Measurements from ENCODE around the gene BANK1.

The BANK1 gene, protein sequence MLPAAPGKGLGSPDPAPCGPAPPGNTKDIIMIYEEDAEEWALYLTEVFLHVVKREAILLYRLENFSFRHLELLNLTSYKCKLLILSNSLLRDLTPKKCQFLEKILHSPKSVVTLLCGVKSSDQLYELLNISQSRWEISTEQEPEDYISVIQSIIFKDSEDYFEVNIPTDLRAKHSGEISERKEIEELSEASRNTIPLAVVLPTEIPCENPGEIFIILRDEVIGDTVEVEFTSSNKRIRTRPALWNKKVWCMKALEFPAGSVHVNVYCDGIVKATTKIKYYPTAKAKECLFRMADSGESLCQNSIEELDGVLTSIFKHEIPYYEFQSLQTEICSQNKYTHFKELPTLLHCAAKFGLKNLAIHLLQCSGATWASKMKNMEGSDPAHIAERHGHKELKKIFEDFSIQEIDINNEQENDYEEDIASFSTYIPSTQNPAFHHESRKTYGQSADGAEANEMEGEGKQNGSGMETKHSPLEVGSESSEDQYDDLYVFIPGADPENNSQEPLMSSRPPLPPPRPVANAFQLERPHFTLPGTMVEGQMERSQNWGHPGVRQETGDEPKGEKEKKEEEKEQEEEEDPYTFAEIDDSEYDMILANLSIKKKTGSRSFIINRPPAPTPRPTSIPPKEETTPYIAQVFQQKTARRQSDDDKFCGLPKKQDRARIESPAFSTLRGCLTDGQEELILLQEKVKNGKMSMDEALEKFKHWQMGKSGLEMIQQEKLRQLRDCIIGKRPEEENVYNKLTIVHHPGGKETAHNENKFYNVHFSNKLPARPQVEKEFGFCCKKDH

DNA sequence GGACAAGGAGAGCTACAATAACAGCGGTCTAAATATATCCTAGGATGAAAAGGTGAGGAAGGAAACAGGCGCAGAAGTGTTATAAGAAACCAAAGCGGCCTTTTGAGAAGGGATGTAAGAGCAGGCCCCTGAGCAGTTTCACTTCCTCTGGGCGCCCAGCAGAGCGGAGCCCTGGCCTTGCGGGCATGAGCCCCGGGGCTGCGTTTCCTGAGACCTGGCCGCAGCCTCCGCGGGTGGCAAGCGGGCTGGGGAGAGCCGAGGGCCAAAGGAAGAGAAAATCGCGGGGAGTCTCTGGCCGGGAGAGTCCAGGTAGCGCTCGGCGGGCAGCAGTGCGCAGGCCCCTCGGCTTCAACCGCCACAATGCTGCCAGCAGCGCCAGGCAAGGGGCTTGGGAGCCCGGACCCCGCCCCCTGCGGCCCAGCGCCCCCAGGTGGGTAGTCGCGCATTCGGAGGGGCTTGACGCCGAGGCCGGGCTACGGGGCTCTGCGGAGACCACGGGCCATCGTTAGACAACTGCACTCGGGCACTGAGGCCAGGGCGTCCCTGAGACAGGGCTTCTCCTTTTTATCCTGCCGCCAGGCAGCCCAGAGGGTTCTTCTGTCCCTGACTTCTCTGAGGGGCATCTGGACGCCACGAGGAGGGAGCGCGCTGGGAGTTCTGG is at the start of gene BANK1:
BANK1 (plus strand) TSS at position 210 of the 661 bp plus-strand sequence; CDS start at position 361, 151 bp downstream.
- peak; percentile 17 to 20 for DNase-seq

DNA sequence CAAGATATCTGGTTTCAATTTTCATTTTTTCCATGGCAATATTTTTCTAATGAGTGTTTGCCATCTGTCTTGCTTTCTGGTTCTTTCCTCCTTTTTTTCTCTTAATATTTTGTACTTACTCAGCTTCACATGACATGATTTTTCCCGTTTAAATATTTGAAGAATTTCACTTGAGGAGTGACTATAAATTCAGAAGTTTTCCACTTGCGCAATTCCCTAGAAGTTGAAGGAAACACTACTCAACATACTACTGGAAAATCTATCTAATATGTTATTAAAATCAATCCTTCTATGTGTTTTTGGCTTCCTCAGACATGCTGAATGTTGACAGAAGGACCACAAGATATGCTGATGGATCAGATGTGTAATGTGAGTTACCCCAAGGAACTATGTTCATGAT is 36.8 kb upstream of the BANK1 start:
- no peak for DNase-seq

DNA sequence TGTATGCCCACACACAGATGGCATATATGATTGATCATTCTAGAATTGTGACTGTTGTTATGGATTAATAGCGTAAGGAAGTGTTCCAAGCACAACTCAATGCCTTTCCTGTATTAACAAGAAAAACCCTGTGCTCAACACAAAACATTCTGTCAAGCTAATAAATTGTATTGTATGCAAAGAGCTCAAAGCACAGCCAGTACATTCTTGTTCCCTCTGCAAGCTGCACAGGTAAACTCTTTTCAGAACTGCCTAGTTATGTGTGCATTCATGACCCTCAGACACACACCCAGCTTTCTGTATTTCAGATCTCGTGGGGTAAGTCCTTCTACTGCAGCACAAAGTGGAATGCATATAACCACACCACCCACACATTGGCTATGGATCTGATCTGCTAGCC is 34.3 kb upstream of the BANK1 start:
- no peak for DNase-seq

DNA sequence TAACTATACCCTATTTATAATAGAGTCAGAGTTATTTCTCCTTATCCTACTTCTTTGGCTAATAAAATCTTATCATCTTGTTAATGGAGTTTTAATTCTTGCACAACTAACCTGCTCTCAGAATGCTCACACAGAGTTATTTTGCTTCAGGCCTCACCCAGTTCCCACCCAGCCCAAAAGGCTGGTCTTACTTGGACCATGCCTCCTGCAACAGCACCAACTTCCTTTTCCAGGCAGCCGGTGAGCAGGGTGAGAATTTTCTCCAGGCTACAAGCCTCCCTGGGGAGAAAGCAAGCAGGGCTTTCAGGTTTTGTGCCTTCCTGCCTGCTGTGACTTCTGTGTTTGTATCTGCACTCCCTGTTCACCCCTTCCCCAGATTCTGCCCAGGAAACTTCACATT is 29.1 kb upstream of the BANK1 start:
- no peak for DNase-seq

DNA sequence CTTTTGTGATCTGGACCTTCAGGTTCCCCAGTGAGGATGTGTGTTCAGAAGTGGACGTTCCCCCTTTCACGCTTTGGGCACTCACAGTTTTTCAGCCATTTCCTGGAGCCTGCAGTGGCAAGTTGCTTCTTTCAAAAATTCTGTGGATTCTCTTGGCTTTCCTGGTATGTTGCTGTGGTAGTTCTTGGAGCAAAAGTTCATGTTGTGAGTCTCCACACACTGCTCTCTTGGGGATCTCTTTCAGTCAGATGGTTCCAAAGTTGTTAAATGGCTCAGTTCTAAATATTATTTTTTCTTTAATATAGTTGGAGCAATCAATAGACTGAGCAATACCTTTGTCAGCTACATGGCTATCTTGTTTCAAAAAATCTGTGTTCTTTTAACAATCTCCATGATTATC is 28.5 kb upstream of the BANK1 start:
- DNase-seq: no peak

DNA sequence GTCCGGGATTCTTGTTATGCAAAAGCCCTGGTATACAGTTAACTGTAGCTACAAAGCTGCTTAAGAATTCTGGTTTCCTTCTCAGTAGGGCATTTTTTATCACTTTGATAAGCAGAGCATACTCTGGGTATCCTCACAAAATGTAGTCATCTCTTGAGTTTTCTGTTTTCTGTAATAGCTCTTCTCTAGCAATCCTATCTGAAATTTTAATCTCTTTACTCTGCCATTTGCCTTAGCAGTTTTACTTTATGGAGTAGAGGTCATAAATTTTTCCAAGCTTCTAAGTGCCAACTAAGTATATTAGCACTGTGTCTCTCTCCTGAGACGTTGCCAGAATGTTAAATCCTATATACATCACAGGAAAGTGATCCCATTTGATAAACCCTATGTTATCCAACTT is 28.0 kb upstream of the BANK1 start:
- DNase-seq: no peak

DNA sequence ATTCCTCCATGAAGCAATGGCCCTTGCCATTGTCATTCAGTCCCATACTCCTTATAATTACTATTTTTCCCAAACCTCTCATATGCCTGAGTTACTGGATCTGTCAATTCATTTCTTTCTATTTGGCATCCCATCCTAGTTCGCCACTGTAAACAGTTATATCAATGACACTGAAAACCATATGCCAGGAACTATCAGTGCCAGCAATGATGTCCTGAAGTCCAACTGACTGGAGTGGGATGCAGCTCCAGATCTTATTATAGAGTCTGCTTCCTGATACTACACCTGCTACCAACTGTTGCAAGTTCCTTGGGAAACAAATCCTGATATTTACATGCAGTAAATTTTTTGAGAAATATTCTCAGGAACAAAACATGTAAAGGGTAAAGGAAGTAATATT is 27.0 kb upstream of the BANK1 start:
- no peak for DNase-seq

DNA sequence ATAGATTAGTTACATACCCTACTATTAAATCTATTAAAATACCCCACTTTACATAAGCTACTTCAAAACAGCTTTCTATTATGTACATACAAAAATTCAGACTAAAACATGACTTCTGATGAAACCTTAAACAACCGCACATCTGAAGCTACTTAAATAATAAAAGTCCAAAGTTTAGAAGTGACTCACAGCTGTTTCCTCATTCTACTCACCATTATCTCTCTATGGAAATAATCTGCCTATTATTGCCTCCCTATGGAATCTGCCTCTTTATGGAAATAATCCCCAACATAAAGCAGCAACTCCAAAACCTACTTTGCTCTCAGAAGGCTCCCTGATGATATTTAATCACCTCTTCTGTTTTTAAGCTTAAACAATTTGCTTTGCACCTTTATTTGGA is 15.7 kb upstream of the BANK1 start:
- no peak for DNase-seq

DNA sequence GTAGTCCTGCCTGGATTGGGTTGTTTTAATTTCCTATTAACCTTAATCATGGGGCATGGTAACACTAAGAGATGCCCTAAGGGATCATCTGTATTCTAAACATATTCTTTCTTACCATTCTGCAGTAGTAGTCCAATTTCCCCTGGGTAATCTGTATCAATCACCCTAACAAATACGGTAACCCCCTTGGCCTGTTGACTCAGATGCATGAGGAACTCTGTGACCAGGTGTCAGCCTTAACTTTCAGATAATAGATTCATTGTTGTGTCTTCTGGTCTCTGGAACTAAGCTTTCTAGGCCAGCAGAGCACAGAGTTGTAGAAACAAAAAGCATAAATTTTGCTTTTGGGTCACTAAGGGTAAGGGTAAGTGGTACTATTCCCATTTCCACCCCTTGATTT is 13.1 kb upstream of the BANK1 start:
- no peak for DNase-seq

DNA sequence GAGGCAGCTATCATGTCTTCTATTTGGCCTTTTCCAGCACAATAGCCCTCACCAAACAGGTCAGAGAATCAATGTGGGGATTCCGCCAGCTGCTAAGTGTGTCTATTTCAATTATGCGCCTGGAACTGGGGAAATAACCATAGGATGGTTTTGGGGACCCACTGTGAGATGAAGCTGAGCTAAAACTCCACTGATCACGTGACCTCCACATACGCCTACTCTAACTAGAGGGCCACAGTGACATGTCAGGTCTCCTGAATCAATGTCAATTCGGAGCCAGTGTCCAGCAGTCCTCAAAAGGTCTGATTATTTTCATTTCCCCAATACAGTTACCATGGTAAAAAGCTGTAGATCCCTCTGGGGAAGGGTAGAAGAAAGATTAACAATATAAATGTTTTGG is 10.2 kb upstream of the BANK1 start:
- no peak for DNase-seq

DNA sequence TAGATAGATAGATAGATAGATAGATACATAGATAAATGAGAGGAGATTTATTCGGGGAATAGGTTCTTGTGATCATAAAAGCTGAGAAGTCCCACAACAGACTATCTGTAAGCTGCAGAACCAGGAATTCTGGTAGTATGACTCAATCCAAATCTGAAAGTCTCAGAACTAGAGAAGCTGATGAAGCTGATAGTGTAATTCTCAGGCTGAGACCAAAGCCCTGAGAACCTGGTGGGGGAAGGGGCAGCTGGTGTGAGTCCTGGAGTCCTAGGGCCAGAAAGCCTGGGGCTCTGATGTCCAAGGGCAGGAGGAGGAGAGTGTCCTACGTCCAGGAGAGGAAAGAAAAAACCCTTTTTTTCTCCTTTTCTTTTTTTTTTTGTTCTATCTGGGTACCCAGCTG is 8.0 kb upstream of the BANK1 start:
- no peak for DNase-seq

DNA sequence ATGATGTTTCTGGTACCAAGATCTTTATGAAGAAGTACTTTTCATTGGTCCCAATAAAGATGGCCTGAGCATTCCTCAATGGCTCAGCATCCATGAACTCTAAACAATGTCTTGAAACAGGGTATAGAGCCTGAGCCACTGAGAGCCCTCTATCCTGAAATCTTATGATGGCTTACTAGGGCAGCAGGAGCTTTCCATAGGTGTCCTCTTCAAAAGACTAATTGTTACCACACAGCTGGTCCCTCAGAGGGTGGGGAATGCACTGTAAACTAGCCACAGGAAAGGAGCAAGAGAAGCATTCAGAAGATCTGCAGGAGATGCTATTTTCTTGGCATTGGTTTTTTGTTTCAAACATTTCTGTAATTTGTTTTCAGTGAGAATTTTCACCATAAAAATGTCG is 5.6 kb upstream of the BANK1 start:
- no peak for DNase-seq

DNA sequence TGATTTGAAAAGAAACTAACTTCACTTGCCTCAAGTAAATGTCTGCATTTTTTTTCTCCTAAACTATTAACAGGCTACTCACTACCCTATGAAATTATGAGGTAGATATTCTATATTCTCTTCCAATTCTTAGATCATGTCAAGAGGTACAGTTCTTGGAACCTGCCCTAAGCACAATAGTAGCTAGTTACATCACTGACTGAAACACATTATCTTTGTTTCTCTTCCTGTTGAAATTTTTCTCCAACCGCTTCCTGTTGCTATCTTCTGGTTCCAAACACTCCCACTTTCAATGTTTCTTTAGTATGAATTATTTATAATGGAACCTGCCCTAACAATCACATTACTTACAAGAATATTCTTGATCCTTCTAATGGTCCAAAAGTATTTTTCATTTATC is 5.0 kb upstream of the BANK1 start:
- no peak for DNase-seq

DNA sequence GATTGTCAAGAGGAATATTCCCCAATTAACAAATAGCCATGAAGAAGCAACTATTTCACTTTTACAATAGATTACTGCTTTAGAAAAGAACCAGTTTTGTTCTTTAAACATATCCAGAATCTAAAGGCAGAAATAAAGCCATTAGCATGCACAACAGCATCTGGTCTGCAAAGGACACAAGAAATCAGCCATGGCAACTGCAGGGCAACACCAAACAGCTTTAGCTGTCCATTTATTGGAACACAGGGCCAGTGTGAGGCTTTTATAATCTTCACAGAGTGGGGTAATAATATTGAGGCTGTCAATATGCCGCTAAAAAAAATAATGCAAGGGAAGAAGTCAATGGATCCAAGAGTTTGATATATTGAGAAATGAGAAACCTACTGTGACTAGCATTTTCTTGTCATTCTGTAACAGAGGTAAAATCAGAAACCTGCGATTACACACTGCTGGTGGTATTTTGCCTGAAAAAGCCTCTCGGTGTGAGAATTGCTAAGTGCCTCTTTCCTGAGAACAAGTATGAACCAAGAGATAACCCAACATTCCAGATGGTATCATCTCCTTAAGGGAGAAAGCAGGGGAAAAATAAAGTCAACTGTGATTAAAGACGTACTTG is 2.7 kb upstream of the BANK1 start:
- no peak for DNase-seq

DNA sequence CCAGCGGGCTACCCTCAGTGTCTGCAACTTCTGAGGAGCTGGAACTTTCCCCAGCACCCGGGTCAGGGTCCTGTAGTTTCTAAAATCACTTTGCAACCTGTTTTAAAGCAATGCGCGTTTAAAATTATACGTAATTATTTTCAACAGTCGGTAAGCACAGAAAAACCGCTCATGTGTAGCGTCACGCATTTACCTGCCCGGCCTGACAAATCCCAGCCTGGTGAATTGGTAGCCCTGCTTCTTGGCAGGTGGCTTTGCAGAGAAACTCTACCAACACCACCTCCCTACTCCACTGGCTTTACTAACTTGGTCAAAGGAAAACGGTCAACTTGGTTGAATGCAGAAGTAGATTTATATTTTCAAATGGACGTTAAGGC is 640 bp downstream of the BANK1 start:
- DNase-seq: no peak

DNA sequence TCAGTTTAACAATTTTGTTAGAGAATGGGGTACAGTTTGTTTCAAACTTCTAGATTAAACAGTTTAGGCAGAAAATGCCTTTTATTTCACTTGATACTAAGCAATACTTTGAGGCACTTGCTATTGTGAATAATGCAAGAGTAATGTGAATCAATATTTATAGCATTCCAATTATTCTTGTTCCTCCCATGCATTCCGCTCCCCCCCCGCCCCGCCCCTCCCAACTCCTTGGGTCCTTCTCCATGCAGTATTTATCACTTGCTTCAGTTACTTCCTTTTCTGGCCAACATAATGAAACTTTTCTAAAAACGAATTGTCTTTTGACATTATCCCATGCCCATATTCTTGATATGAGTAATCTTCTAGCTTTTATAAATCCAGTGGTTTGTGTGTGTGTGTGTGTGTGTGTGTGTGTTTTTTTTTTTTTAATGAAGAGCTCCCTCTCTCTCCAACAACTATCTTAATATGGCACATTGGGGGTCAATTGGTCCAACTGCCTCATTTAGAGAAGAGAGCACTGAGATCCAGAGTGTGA is 1.6 kb downstream of the BANK1 start:
- no peak for DNase-seq

DNA sequence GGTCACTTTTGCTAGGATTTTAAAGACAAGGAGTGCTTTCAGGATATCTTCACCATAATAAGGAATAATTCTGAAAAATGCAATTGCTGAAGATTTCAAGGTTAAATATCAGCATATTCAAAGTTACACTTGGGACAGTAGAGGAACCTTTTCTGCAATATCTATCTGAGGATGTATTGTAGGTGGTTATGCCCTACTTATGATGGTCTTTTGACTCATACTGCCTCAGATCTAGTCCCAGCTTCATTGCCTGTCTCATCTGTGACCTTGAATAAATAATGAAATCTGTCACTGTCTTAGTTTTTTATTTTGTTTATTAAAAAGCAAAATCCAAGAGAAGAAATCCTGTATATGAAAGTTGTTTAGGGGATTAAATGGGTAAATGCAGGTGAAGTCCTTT is 2.9 kb downstream of the BANK1 start:
- DNase-seq: no peak

DNA sequence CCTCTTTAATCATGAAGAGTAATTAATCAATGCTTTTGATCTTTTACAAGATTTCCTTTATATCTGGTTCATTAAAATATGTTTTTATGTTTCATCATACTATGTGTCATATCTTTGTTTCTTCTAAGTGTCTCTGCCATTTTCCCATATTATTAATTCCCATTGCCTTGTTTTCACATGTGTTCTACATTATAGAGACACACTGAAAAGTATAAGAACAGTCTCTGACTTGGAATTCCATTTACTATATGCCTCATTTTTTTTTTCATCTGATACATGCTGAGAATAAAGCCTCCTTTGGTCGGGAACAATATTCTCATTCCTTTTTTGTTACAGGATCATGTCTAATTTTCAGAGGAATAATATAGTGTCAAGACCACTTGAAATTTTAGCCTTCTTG is 4.3 kb downstream of the BANK1 start:
- DNase-seq: no peak

DNA sequence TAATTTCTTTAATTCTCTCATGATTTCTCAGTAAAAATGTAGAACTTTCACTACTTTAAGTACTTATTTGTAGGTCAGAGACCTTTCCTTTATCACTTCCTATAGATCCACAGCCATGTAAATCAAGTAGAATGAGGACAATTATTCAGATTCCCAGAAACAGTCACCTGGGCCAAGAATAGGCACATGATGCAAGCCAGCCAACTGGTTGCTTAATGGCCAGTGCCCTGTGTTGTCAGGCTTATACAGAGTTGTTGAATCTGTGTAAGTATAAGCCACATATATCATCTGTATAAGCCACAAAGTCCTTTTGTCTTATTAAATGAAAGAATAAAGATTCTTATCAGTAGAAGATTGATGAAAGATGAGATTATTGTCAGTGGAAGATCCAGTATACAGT is 5.2 kb downstream of the BANK1 start:
- DNase-seq: no peak

DNA sequence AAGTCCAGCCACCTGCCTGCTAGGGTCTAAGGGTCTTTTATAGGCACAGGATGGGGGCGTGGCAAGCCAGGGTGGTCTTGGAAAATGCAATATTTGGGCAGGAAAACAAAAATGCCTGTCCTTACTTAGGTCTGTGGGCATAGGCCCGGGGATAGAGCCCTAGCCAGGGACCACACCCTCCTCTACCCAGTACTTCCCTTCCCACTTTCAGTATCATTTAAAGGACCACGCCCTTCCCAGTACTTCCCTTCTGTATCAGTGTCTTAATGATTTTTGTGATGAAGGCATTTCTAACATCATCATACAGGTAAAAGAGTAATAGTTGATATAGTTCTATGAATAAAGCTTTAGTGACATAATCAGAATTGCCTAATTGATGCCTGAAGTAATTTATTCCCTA is 11.4 kb downstream of the BANK1 start:
- DNase-seq: no peak

DNA sequence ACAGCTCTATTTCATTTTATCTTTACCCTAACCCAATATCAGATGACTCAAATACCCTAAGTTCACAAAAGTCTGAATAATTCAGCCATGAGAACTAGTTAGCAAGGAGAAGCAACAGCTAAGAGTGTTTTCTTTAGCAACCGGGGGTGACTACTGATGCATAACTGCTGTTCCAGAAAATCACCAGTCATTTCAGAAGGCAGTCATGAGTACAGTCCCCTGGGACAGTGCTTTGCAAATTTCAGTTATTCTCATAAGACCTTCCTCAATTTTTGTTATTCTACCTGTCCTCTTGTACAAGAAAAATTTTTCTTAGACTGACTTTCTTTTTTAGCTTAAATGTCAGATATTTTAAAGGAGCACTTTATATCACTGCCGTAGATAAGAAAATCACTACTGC is 16.4 kb downstream of the BANK1 start:
- no peak for DNase-seq

DNA sequence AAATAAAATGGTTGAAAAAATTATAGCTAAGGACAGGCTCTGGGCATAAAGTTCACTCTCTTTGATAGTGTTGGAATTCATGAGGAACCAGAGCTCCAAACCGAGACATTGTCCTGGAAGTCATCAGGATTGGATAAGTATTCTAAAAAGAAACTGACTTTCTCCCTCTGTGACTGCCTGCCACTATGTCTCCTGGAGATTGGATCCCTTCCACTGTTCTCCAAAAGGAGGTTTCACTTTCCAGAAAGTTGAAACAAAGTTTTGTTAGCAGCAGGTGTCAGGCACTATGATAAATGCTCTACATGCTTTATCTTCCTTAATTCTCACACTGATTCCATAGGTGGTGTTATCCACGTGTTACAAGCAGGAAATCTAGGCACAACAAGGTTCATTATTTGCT is 16.8 kb downstream of the BANK1 start:
- DNase-seq: no peak

DNA sequence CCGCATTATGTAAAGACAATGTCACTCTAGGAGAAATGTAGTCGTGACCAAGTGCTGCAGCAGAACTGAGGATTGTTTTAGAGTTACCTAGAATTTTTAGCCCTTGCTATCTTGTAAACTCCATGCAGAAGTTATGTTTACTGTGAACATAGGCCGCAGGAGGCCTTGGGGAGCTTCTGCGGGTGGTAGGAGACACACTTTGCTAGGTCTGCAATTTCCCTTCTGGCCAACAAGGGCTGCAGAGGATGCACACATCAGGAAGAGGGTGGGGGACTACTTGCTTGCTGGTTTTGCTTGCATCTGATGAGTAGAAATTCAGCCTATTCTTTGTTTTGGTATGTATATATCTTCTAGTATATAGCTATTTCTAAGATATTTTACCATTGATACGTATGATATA is 23.1 kb downstream of the BANK1 start:
- no peak for DNase-seq
